ENCODE results near the gene MAP1S.

The MAP1S gene

DNA sequence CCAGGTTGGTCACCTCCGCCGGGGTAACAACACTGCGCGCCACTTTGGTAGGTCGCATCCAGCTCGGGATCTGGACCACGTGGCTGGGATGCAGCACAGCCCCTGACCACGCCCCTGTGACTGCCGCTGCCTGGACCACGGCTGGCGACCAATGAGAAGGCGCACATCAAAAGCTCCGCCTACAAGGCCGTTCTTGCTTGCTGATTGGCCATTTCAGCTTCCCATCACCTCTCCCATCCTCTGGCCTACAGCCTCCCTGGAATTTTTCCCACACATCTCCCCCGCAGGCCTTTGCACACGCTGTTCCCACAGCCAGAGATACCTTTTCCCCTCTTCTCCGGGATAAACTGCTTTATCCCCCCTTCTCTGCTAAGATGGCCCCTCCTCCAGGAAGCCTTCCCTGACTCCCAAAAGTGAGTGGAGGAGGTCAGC, 12.5 kb upstream of the MAP1S start:
- Histone ChIP-seq H3K4me1 (ENCODE audit: control insufficient read depth, low read length) (no peaks in the 10 kb centered on the region), H3K4me3 (ENCODE audit: low read length) (no peak overlapping the region)

DNA sequence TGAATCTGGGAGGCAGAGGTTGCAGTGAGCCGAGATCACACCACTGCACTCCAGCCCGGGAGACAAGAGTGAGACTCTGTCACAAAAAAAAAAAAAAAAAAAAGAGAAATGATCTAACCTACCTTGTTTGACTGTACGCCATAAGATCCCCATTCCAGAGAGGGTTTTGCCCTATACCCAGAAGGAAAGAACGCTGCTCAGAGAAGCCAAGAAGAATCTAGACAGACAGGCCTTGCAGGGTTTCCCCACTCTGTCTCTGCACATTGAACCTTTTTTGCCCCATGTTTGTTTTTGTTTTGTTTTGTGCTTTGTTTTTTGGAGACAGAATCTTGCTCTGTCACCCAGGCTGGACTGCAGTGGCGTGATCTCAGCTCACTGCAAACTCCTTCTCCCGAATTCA, 7.4 kb upstream of the MAP1S start:
- Histone ChIP-seq H3K36me3 (ENCODE audit: control insufficient read depth, low read length) (no peaks in the 10 kb centered on the region), H3K27ac (ENCODE audit: low read depth, low read length) (no peak overlapping the region), H3K4me1 (ENCODE audit: control insufficient read depth, low read length) (no peaks in the 10 kb centered on the region)

More for the DNA sequence above, 12.5 kb upstream of the MAP1S start:
- no peaks in the 10 kb centered on the region for H3K9me2 ChIP-seq (replicated peaks; ENCODE audit: control insufficient read depth, low read length)
- no peak overlapping the region for H3K27ac ChIP-seq (ENCODE audit: low read depth, low read length)
- H3K27me3 ChIP-seq (ENCODE audit: control insufficient read depth, low read length): no peaks in the 10 kb centered on the region
- H3K4me2 ChIP-seq (ENCODE audit: low read length): no peak overlapping the region
- H3F3A ChIP-seq (ENCODE audit: control insufficient read depth, insufficient read depth): no peaks in the 10 kb centered on the region
- TF ChIP-seq, protein P1, sequence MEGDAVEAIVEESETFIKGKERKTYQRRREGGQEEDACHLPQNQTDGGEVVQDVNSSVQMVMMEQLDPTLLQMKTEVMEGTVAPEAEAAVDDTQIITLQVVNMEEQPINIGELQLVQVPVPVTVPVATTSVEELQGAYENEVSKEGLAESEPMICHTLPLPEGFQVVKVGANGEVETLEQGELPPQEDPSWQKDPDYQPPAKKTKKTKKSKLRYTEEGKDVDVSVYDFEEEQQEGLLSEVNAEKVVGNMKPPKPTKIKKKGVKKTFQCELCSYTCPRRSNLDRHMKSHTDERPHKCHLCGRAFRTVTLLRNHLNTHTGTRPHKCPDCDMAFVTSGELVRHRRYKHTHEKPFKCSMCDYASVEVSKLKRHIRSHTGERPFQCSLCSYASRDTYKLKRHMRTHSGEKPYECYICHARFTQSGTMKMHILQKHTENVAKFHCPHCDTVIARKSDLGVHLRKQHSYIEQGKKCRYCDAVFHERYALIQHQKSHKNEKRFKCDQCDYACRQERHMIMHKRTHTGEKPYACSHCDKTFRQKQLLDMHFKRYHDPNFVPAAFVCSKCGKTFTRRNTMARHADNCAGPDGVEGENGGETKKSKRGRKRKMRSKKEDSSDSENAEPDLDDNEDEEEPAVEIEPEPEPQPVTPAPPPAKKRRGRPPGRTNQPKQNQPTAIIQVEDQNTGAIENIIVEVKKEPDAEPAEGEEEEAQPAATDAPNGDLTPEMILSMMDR (IDR thresholded peaks at IDR 0.05; ENCODE audit: low read depth, low read length, poor library complexity, severe bottlenecking): no peak
- TF ChIP-seq EZH2phosphoT487 (IDR thresholded peaks at IDR 0.05; ENCODE audit: borderline replicate concordance, low read length): no peak
- H3K9me3 ChIP-seq (ENCODE audit: control insufficient read depth, insufficient read depth, low read length): no peaks in the 10 kb centered on the region
- H3K36me3 ChIP-seq (ENCODE audit: control insufficient read depth, low read length): no peaks in the 10 kb centered on the region
- H3K79me2 ChIP-seq (ENCODE audit: control insufficient read depth, low read length): no peaks in the 10 kb centered on the region
- no peaks in the 10 kb centered on the region for H4K20me1 ChIP-seq (ENCODE audit: control insufficient read depth, insufficient read depth, low read depth, low read length)

DNA sequence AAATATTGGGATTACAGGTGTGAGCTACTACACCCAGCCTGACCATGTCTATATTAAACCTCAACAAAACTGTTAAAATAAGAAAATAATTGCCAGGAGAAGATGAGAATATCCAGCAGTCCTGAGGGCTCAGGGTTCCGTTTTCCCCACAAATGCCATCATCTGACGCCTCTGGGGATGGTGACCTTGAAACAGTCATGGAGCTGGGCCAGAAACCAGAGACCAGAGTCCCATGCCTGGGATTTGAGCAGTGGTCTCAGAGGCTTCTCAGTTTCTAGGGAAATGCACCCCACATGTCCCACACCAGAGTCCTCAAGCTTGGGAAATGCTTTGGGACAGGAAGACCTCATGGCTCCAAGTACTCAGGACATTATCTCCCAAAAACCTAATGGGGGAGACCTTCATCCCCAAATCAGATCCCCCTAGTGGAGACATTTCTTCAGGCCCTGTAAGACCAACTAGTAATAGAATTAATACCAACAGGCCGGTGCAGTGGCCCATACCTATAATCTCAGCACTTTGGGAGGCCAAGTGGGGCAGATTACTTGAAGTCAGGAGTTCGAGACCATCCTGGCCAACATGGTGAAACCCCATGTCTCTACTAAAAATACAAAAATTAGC, 2.9 kb upstream of the MAP1S start:
- TF ChIP-seq, protein P1 (IDR thresholded peaks at IDR 0.05; ENCODE audit: low read depth, low read length, poor library complexity, severe bottlenecking): peak; percentile 48
- TF ChIP-seq EZH2phosphoT487 (IDR thresholded peaks at IDR 0.05; ENCODE audit: borderline replicate concordance, low read length): no peak
- Histone ChIP-seq H3F3A (ENCODE audit: control insufficient read depth, insufficient read depth) (0 out of 2 replicates have a peak, but pooled peaks cover 2% of the 10 kb centered on the region), H3K4me1 (ENCODE audit: control insufficient read depth, low read length) (peaks cover 23% of the 10 kb centered on the region), H3K9me2 (replicated peaks; ENCODE audit: control insufficient read depth, low read length) (no peaks in the 10 kb centered on the region), H3K79me2 (ENCODE audit: control insufficient read depth, low read length) (peaks cover 19% of the 10 kb centered on the region), H3K4me2 (ENCODE audit: low read length) (no peak overlapping the region), H3K36me3 (ENCODE audit: control insufficient read depth, low read length) (peaks cover 7% of the 10 kb centered on the region; the same call in 1 of the 2 replicates), H3K9me3 (ENCODE audit: control insufficient read depth, insufficient read depth, low read length) (no peaks in the 10 kb centered on the region), H3K27me3 (ENCODE audit: control insufficient read depth, low read length) (no peaks in the 10 kb centered on the region), H3K27ac (ENCODE audit: low read depth, low read length) (no peak overlapping the region), H4K20me1 (ENCODE audit: control insufficient read depth, insufficient read depth, low read depth, low read length) (peaks cover 15% of the 10 kb centered on the region), H3K4me3 (ENCODE audit: low read length) (no peak overlapping the region)

More for the DNA sequence above, 7.4 kb upstream of the MAP1S start:
- Histone ChIP-seq H3K4me2 (ENCODE audit: low read length) (no peak overlapping the region), H3F3A (ENCODE audit: control insufficient read depth, insufficient read depth) (no peaks in the 10 kb centered on the region), H4K20me1 (ENCODE audit: control insufficient read depth, insufficient read depth, low read depth, low read length) (no peaks in the 10 kb centered on the region), H3K27me3 (ENCODE audit: control insufficient read depth, low read length) (no peaks in the 10 kb centered on the region), H3K9me2 (replicated peaks; ENCODE audit: control insufficient read depth, low read length) (no peaks in the 10 kb centered on the region), H3K4me3 (ENCODE audit: low read length) (no peak overlapping the region), H3K9me3 (ENCODE audit: control insufficient read depth, insufficient read depth, low read length) (no peaks in the 10 kb centered on the region), H3K79me2 (ENCODE audit: control insufficient read depth, low read length) (no peaks in the 10 kb centered on the region)
- TF ChIP-seq, protein P1 (IDR thresholded peaks at IDR 0.05; ENCODE audit: low read depth, low read length, poor library complexity, severe bottlenecking): no peak
- no peak for TF ChIP-seq EZH2phosphoT487 (IDR thresholded peaks at IDR 0.05; ENCODE audit: borderline replicate concordance, low read length)

All from DOHH2 (cell line).